ENCODE results near the gene SRP68.

DNA sequence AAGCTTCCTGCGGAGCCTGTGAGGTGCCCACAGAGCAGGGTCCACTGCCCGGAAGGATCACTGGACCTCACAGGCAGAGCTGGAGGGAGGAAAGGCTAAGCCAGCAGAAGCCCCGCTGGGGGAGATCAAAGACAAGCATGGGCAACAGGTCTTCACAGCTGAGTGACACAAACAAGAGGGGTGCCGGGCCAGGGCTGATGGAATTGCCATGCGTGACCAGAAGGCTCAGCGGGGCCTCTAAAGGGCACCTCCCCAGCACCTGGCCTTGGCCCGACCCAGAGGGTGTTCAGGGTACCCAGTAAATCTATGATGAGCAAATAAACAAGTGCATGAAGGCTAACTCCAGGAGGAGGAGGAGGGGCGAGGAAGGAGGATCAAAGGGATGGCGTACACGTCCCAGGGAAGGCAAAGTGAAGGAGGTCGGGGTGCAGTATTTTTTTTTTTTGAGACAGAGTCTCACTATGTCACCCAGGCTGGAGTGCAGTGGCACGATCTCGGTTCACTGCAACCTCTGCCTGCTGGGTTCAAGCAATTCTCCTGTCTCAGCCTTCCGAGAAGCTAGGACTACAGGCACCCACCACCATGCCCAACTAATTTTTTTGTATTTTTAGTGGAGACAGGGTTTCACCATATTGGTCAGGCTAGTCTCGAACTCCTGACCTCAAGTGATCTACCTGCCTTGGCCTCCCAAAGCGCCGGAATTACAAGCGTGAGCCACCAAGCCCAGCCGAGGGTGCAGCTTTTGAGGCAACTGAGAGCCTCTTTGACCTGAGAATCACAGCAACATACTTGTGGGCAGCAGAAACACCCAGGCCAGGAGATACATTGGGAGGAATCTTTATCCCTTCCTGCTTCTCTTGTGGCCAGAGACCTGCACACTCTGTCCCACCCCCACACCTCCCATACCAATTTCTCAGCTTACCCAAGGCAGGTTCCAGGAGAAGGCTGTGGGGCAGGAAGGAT is 47.4 kb upstream of the SRP68 start:
- TF ChIP-seq, protein P1, sequence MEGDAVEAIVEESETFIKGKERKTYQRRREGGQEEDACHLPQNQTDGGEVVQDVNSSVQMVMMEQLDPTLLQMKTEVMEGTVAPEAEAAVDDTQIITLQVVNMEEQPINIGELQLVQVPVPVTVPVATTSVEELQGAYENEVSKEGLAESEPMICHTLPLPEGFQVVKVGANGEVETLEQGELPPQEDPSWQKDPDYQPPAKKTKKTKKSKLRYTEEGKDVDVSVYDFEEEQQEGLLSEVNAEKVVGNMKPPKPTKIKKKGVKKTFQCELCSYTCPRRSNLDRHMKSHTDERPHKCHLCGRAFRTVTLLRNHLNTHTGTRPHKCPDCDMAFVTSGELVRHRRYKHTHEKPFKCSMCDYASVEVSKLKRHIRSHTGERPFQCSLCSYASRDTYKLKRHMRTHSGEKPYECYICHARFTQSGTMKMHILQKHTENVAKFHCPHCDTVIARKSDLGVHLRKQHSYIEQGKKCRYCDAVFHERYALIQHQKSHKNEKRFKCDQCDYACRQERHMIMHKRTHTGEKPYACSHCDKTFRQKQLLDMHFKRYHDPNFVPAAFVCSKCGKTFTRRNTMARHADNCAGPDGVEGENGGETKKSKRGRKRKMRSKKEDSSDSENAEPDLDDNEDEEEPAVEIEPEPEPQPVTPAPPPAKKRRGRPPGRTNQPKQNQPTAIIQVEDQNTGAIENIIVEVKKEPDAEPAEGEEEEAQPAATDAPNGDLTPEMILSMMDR (IDR thresholded peaks at IDR 0.05) = no peak
- no peak for TF ChIP-seq FOXM1 (IDR thresholded peaks at IDR 0.05; ENCODE audit: low read depth)
- TF ChIP-seq TAF1 (IDR thresholded peaks at IDR 0.05; ENCODE audit: borderline replicate concordance, low read depth, low read length) = no peak
- TF ChIP-seq IRF3 (IDR thresholded peaks at IDR 0.05; ENCODE audit: low read depth, low read length) = no peak
- no peak for TF ChIP-seq EZH2phosphoT487 (IDR thresholded peaks at IDR 0.05; ENCODE audit: borderline replicate concordance, low read depth)
- no peak for TF ChIP-seq REST (IDR thresholded peaks at IDR 0.05; ENCODE audit: low read depth, low read length)
- TF ChIP-seq RXRA (IDR thresholded peaks at IDR 0.05; ENCODE audit: borderline replicate concordance, low read depth) = no peak
- TF ChIP-seq RAD21 (IDR thresholded peaks at IDR 0.05; ENCODE audit: low read length) = no peak
- TF ChIP-seq POLR2AphosphoS5 (IDR thresholded peaks at IDR 0.05; ENCODE audit: low read depth, low read length) = no peak
- TF ChIP-seq, protein P2, sequence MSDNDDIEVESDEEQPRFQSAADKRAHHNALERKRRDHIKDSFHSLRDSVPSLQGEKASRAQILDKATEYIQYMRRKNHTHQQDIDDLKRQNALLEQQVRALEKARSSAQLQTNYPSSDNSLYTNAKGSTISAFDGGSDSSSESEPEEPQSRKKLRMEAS (IDR thresholded peaks at IDR 0.05; ENCODE audit: low read depth) = no peak
- no peak for TF ChIP-seq EP300 (IDR thresholded peaks at IDR 0.05; ENCODE audit: borderline replicate concordance in 1 of 2, low read depth in 1 of 2, low read length in 1 of 2)
- TF ChIP-seq JUND (IDR thresholded peaks at IDR 0.05) = no peak
- TF ChIP-seq CHD2 (IDR thresholded peaks at IDR 0.05; ENCODE audit: low read length, partially characterized antibody) = no peak
